ENCODE data around the gene MUC22.

DNA sequence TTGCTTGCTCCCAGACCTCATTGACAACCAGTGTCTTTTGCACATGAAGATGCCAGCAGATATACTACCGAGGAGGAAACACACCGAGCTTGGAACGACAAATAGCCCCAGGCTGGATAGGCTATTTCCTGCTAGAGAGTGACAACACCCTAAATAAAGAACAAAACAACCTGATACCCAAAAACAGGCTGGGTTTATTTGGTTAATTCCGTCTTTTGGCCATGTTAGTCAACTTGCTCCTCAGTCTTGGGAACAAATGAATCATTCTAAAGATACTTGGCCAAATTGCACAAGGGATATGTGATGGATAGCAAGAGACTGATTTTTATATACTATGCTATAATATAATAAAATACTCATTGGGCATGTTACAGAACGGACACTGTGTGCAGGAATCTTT lies 11.5 kb upstream of the MUC22 start:
- TF ChIP-seq, protein P1, sequence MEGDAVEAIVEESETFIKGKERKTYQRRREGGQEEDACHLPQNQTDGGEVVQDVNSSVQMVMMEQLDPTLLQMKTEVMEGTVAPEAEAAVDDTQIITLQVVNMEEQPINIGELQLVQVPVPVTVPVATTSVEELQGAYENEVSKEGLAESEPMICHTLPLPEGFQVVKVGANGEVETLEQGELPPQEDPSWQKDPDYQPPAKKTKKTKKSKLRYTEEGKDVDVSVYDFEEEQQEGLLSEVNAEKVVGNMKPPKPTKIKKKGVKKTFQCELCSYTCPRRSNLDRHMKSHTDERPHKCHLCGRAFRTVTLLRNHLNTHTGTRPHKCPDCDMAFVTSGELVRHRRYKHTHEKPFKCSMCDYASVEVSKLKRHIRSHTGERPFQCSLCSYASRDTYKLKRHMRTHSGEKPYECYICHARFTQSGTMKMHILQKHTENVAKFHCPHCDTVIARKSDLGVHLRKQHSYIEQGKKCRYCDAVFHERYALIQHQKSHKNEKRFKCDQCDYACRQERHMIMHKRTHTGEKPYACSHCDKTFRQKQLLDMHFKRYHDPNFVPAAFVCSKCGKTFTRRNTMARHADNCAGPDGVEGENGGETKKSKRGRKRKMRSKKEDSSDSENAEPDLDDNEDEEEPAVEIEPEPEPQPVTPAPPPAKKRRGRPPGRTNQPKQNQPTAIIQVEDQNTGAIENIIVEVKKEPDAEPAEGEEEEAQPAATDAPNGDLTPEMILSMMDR (conservative IDR thresholded peaks at IDR 0.05 in 1 of 2, IDR thresholded peaks at IDR 0.05 in 1 of 2; ENCODE audit: extremely low read depth in 1 of 2, insufficient read depth in 1 of 2, low read depth in 1 of 2, low read length in 2 of 2), result no peak
- no peak for TF ChIP-seq EZH2 (IDR thresholded peaks at IDR 0.05; ENCODE audit: borderline replicate concordance, low read length)

All from mammary epithelial cell (primary cell).